HT1080 (cell line): ENCODE results near the gene PPARA. TPM values are rescaled to one million over a fixed set of nuclear protein-coding genes. Genes with fewer than 3 reads are reported as not detected.

Source experiments
- DNase-seq: peaks from one replicate; pipeline ENCODE4 v3.0.0-alpha.2; 2015; ENCODE audit warnings: low read depth
- total RNA-seq: library from RNA; depleted of rRNA; stranded (reverse); fragments of >200 nt; shearing (Covaris generic); gene quantifications from 2 replicates; pipeline ENCODE4 v1.2.3, GENCODE V29; 2014

PPARA gene
- total RNA-seq, 1 experiment from 2014 or later = 4.3 TPM

DNA sequence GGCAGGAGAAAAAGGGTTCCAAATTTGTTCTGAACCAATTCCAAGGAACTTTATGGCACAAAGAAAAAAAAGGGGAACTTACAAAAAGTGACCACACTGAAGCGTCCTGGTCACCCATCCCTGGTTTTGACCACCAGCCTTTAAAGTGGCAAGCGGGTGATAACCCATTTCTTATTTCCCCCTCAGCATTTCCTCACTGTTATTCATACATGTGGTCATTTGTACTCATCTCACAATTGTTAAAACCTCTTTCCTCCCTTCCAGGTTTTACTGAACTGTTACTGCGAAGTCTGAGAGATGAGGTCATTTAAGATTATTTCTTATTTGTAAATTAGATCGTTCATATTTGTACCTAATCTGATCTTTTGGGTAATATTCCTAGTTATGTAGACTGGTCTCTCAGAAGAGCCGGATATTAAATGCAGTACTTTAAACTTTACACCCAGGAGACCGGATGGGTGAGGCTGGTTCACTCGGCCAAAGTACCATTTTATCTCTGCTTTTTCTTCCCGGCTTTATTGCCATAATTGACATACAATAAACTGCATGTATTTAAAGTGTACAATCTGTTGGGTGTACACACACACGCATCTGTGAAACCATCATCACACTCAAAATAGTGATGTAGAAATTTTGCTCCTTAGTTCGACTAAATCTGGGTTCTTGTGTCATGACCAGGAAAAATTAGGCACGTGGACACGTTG lies 52.7 kb downstream of the PPARA start:
- no peak for DNase-seq

GRCh38 chr22:46203601-46203980 lies 53.3 kb downstream of the PPARA start:
- no peak for DNase-seq

- no peak for DNase-seq
These were observed 58.9 kb downstream of the PPARA start for GRCh38 chr22:46209262-46209661.

DNA sequence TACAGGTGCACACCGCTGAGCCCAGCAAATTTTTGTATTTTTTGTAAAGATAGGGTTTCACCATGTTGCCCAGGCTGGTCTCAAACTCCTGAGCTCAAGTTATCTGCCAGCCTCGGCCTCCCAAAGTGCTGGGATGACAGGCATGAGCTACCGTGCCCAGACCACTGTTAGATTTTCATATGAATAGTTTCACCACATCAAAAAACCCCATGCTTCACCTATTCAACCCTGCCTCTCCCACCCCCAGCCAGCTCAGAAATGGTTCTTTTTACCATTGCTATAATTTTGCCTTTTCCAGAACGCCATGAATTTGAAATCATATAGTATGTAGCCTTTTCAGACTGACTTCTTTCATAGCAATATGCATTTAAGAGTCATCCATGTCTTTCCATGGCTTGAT lies 61.9 kb downstream of the PPARA start:
- DNase-seq = no peak

- DNase-seq = peak; percentile 20
These were observed 62.7 kb downstream of the PPARA start for GRCh38 chr22:46213052-46213451.

- DNase-seq = no peak
These were observed 63.8 kb downstream of the PPARA start for GRCh38 chr22:46214149-46214548.

- DNase-seq = no peak
These were observed 64.3 kb downstream of the PPARA start for GRCh38 chr22:46214616-46215015.

- no peak for DNase-seq
These were observed 69.3 kb downstream of the PPARA start for GRCh38 chr22:46219636-46220035.

DNA sequence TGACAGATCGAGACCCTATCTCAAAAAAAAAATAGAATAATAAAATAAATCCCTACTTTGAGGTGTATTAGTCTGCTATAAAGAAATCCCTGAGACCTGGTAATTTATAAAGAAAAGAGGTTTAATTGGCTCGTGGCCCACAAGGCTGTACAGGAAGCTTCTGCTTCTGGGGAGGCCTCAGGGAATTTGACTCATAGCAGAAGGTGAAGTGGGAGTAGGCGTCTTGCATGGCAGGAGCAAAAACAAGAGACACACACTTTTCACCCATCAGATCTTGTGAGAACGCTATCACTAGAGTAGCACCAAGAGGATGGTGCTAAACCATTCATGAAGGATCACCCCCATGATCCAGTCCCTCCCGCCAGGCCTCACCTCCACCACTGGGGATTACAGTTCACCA lies 70.6 kb downstream of the PPARA start:
- peak; percentile 12 for DNase-seq

GRCh38 chr22:46224044-46224897 lies 73.9 kb downstream of the PPARA start:
- DNase-seq = no peak

GRCh38 chr22:46224898-46225290 lies 74.6 kb downstream of the PPARA start:
- no peak for DNase-seq

GRCh38 chr22:46225631-46226030 lies 75.3 kb downstream of the PPARA start:
- DNase-seq = no peak

DNA sequence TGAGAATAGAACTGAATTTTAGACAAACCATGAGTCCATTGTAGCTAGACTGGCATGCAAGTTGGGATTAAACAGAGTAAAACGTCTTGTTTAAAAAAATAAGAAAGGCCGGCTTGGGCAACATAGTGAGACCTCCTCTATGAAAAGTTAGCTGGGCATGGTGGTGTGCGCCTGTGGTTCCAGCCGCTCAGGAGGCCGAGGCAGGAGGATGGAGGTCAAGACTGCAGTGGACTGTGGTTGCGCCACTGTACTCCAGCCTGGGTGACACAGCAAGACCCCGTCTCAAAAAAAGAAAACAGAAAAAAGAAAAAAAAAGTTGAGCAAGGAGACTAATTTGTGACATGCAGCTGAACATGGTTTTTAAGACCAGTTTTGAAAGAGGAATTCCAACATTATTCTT lies 76.3 kb downstream of the PPARA start:
- DNase-seq = no peak

DNA sequence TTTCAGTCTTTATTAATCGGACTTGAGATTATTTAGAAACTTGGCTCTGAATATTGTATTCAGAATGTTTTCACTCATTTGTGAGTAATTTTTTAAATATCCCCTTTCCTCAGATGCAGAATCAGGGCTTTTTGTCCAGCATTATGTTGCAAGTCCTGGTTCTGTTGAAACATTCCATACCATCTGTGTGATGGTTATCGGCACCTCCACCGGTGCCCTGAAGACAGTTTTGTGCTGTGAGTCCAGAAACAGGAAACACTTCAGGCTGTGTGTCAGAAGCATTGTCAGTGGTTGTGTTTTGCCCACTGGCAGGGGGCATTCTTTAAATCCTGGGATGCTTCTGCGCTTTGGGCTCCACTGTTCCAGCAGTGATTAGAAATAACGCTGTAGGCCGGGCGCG lies 79.4 kb downstream of the PPARA start:
- no peak for DNase-seq

GRCh38 chr22:46230262-46230901 lies 80.1 kb downstream of the PPARA start:
- DNase-seq = no peak

- DNase-seq = peak; percentile 83
These were observed 82.9 kb downstream of the PPARA start for GRCh38 chr22:46233231-46233630.

GRCh38 chr22:46234969-46235368 lies 84.6 kb downstream of the PPARA start:
- no peak for DNase-seq

- no peak for DNase-seq
These were observed 87.3 kb downstream of the PPARA start for GRCh38 chr22:46237453-46238124.

DNA sequence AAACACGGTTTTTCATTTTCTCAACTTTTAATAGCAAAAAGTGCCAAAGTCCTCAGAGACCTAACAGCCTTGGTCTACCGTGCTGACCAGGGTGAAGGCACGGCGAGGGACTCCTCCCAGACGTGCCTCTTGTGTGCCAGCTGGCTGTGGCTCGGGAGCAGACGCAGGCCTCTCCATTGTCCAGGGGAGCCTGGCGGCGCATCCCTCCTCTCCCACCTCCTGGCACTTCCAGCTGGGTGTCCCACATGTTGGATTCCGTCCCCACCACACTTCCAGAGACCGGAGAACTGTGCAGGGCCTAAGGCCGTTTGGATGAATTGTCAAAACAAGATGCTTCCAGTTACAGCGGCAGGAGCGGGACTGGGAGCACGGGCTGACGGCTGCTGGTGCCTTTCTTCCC lies 88.2 kb downstream of the PPARA start:
- no peak for DNase-seq

GRCh38 chr22:46239261-46240048 lies 89.1 kb downstream of the PPARA start:
- DNase-seq = no peak

DNA sequence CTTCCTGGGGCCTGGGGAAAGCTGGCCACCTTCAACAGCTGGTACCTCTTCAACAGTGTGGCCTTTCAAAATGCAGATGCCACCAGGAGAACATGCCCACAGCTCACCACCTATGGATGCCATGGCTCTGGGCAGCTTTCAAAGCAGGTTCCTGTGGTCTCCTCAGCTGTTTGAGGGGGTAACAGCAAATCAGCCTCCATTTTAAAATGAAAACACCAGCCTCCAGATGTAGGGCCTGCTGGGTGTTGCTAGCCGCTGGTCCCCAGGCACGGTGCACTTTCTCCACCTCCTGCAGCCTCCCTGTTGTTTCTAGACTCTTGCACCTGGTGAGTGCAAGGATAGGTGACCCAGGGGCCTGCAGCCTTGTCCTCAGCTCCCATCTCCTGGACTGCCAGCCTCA lies 89.7 kb downstream of the PPARA start:
- no peak for DNase-seq
